ENCODE measurements around the gene ALOX12B.
"Not testable (repeated sequence)": the region's sequence is repeated elsewhere in the genome, so short reads cannot be mapped to it uniquely, and the experiment has no call there.

The ALOX12B gene

GRCh38 chr17:8108972-8109660, 21.6 kb upstream of the ALOX12B start:
- no peak for TF ChIP-seq CTCF (IDR thresholded peaks at IDR 0.05; ENCODE audit: control insufficient read depth, extremely low read depth, insufficient read depth)
- H3K4me3 ChIP-seq (ENCODE audit: low read depth, low read length) = no peak overlapping the region
- no peak for DNase-seq (ENCODE audit: low read depth)

- DNase-seq (ENCODE audit: low read depth); H3K4me3 ChIP-seq (ENCODE audit: low read depth, low read length): not testable (repeated sequence)
These were observed 19.5 kb upstream of the ALOX12B start for GRCh38 chr17:8106980-8107379.

- H3K4me3 ChIP-seq (ENCODE audit: low read depth, low read length) = no peak overlapping the region
- TF ChIP-seq CTCF (IDR thresholded peaks at IDR 0.05; ENCODE audit: control insufficient read depth, extremely low read depth, insufficient read depth) = no peak
- DNase-seq (ENCODE audit: low read depth) = no peak
These were observed 18.5 kb upstream of the ALOX12B start for GRCh38 chr17:8105957-8106398.

GRCh38 chr17:8104911-8105310, 17.4 kb upstream of the ALOX12B start:
- TF ChIP-seq CTCF (IDR thresholded peaks at IDR 0.05; ENCODE audit: control insufficient read depth, extremely low read depth, insufficient read depth) = no peak
- DNase-seq (ENCODE audit: low read depth) = no peak
- H3K4me3 ChIP-seq (ENCODE audit: low read depth, low read length) = no peak overlapping the region

GRCh38 chr17:8103549-8103948, 16.0 kb upstream of the ALOX12B start:
- TF ChIP-seq CTCF (IDR thresholded peaks at IDR 0.05; ENCODE audit: control insufficient read depth, extremely low read depth, insufficient read depth) = no peak
- no peak for DNase-seq (ENCODE audit: low read depth)
- H3K4me3 ChIP-seq (ENCODE audit: low read depth, low read length) = no peak overlapping the region

GRCh38 chr17:8101721-8102120, 14.2 kb upstream of the ALOX12B start:
- TF ChIP-seq CTCF (IDR thresholded peaks at IDR 0.05; ENCODE audit: control insufficient read depth, extremely low read depth, insufficient read depth) = no peak
- DNase-seq (ENCODE audit: low read depth) = no peak
- H3K4me3 ChIP-seq (ENCODE audit: low read depth, low read length) = no peak overlapping the region

GRCh38 chr17:8100763-8101162, 13.2 kb upstream of the ALOX12B start:
- no peak for TF ChIP-seq CTCF (IDR thresholded peaks at IDR 0.05; ENCODE audit: control insufficient read depth, extremely low read depth, insufficient read depth)
- H3K4me3 ChIP-seq (ENCODE audit: low read depth, low read length) = no peak overlapping the region

More at GRCh38 chr17:8100763-8101162, 13.2 kb upstream of the ALOX12B start:
- no peak for DNase-seq (ENCODE audit: low read depth)

All from LNCaP clone FGC (cell line).